Measurements from ENCODE around the gene BEND3.

BEND3 gene

GRCh38 chr6:107124934-107125348 is 9.6 kb upstream of the BEND3 start:
- no peaks in the 10 kb centered on the region for H3K36me3 ChIP-seq
- no peak for TF ChIP-seq CTCF (IDR thresholded peaks at IDR 0.05)

GRCh38 chr6:107123501-107123900 is 8.2 kb upstream of the BEND3 start:
- no peaks in the 10 kb centered on the region for H3K9me3 ChIP-seq
- H3K27ac ChIP-seq, result no peak overlapping the region
- H3K36me3 ChIP-seq, result no peaks in the 10 kb centered on the region
- TF ChIP-seq CTCF (IDR thresholded peaks at IDR 0.05), result no peak
- no peaks in the 10 kb centered on the region for H3K4me1 ChIP-seq (ENCODE audit: control insufficient read depth in 1 of 2, insufficient read depth in 1 of 2, low read depth in 1 of 2, low read length in 1 of 2)
- peaks cover 6% of the 10 kb centered on the region for H3K27me3 ChIP-seq
- H3K4me3 ChIP-seq (ENCODE audit: low read depth in 1 of 2, low read length in 1 of 2), result no peak overlapping the region

More at GRCh38 chr6:107124934-107125348, 9.6 kb upstream of the BEND3 start:
- no peaks in the 10 kb centered on the region for H3K9me3 ChIP-seq
- no peak overlapping the region for H3K4me3 ChIP-seq (ENCODE audit: low read depth in 1 of 2, low read length in 1 of 2)
- no peaks in the 10 kb centered on the region for H3K27me3 ChIP-seq
- H3K27ac ChIP-seq, result no peak overlapping the region
- H3K4me1 ChIP-seq (ENCODE audit: control insufficient read depth in 1 of 2, insufficient read depth in 1 of 2, low read depth in 1 of 2, low read length in 1 of 2), result no peaks in the 10 kb centered on the region

- Histone ChIP-seq H3K27me3 (peaks cover 13% of the 10 kb centered on the region), H3K4me1 (ENCODE audit: control insufficient read depth in 1 of 2, insufficient read depth in 1 of 2, low read depth in 1 of 2, low read length in 1 of 2) (no peaks in the 10 kb centered on the region), H3K4me3 (ENCODE audit: low read depth in 1 of 2, low read length in 1 of 2) (no peak overlapping the region), H3K27ac (no peak overlapping the region), H3K36me3 (no peaks in the 10 kb centered on the region), H3K9me3 (no peaks in the 10 kb centered on the region)
- no peak for TF ChIP-seq CTCF (IDR thresholded peaks at IDR 0.05)
Observed at GRCh38 chr6:107122748-107123147, 7.4 kb upstream of the BEND3 start.

- Histone ChIP-seq H3K36me3 (no peaks in the 10 kb centered on the region), H3K4me1 (ENCODE audit: control insufficient read depth in 1 of 2, insufficient read depth in 1 of 2, low read depth in 1 of 2, low read length in 1 of 2) (peaks cover 0 to 1% of the 10 kb centered on the region in 2 experiments), H3K27me3 (peaks cover 20% of the 10 kb centered on the region), H3K9me3 (no peaks in the 10 kb centered on the region), H3K27ac (no peak overlapping the region), H3K4me3 (ENCODE audit: low read depth in 1 of 2, low read length in 1 of 2) (no peak overlapping the region)
- no peak for TF ChIP-seq CTCF (IDR thresholded peaks at IDR 0.05)
Observed at GRCh38 chr6:107121964-107122495, 6.7 kb upstream of the BEND3 start.

GRCh38 chr6:107121266-107121665 is 6.0 kb upstream of the BEND3 start:
- Histone ChIP-seq H3K27ac (no peak overlapping the region), H3K36me3 (no peaks in the 10 kb centered on the region), H3K4me1 (ENCODE audit: control insufficient read depth in 1 of 2, insufficient read depth in 1 of 2, low read depth in 1 of 2, low read length in 1 of 2) (peaks cover 4 to 9% of the 10 kb centered on the region in 2 experiments), H3K4me3 (ENCODE audit: low read depth in 1 of 2, low read length in 1 of 2) (no peak overlapping the region), H3K9me3 (no peaks in the 10 kb centered on the region), H3K27me3 (peaks cover 28% of the 10 kb centered on the region)
- TF ChIP-seq CTCF (IDR thresholded peaks at IDR 0.05), result no peak
